Astrocyte (in vitro differentiated cells and primary cell): ENCODE data around the gene ADIPOR2. TPM values are rescaled to one million over a fixed set of nuclear protein-coding genes. Genes with fewer than 3 reads are reported as not detected.

Experiments used
- DNase-seq: peaks from one replicate; pipeline ENCODE4 v3.0.0-alpha.2; 2010; ENCODE audit warnings: low read depth
- FAIRE-seq: peaks from 2 replicates; lab custom pipeline; 2011; peaks lifted over from hg19 to GRCh38; lab: Jason Lieb, UNC
- H2AFZ ChIP-seq: 2 replicates; pipeline ENCODE4 v1.6.0; 2012; ENCODE audit warnings: low read depth, low read length, inconsistent platforms
- H3K27ac ChIP-seq: 2 replicates; pipeline ENCODE4 v1.5.1; 2011; ENCODE audit warnings: low read depth, low read length, inconsistent platforms
- H3K27me3 ChIP-seq: 2 replicates; pipeline ENCODE4 v1.6.0; 2011; ENCODE audit warnings: low read length, inconsistent platforms; ENCODE audit not compliant: insufficient read depth
- H3K36me3 ChIP-seq: 2 replicates; pipeline ENCODE4 v1.5.1; 2011; ENCODE audit warnings: low read length, inconsistent platforms; ENCODE audit not compliant: insufficient read depth
- H3K4me1 ChIP-seq: 2 replicates; pipeline ENCODE4 v1.5.1; 2011; ENCODE audit warnings: low read length, inconsistent platforms; ENCODE audit not compliant: insufficient read depth
- H3K4me2 ChIP-seq: 2 replicates; pipeline ENCODE4 v1.6.0; 2012; ENCODE audit warnings: low read length, inconsistent platforms
- H3K4me3 ChIP-seq: 2 replicates; pipeline ENCODE4 v1.5.1; 2011; ENCODE audit warnings: low read depth, mild to moderate bottlenecking, low read length, inconsistent platforms; ENCODE audit not compliant: insufficient read depth
- H3K79me2 ChIP-seq: 2 replicates; pipeline ENCODE4 v1.6.0; 2012; ENCODE audit warnings: mild to moderate bottlenecking, low read length, inconsistent platforms; ENCODE audit not compliant: insufficient read depth
- H3K9ac ChIP-seq: 2 replicates; pipeline ENCODE4 v1.6.0; 2012; ENCODE audit warnings: mild to moderate bottlenecking, low read length, inconsistent platforms
- H3K9me3 ChIP-seq: 2 replicates; pipeline ENCODE4 v1.5.1; 2012; ENCODE audit warnings: low read depth, mild to moderate bottlenecking, low read length, inconsistent platforms; ENCODE audit not compliant: insufficient read depth
- H4K20me1 ChIP-seq: 2 replicates; pipeline ENCODE4 v1.6.0; 2012; ENCODE audit warnings: low read length, inconsistent platforms; ENCODE audit not compliant: insufficient read depth
- H3K27ac Mint-ChIP-seq: one replicate; pipeline ENCODE4 v1.8.0; 2021; ENCODE audit warnings: mild to moderate bottlenecking, mixed read lengths; ENCODE audit not compliant: unreplicated experiment
- H3K27me3 Mint-ChIP-seq: one replicate; pipeline ENCODE4 v1.8.0; 2021; ENCODE audit warnings: low read depth, mixed read lengths; ENCODE audit not compliant: unreplicated experiment
- H3K36me3 Mint-ChIP-seq: one replicate; pipeline ENCODE4 v1.8.0; 2021; ENCODE audit warnings: low read depth, mixed read lengths; ENCODE audit not compliant: unreplicated experiment
- H3K4me1 Mint-ChIP-seq: one replicate; pipeline ENCODE4 v1.8.0; 2021; ENCODE audit warnings: low read depth, mixed read lengths; ENCODE audit not compliant: unreplicated experiment
- H3K4me3 Mint-ChIP-seq: one replicate; pipeline ENCODE4 v1.8.0; 2021; ENCODE audit warnings: mild to moderate bottlenecking, moderate library complexity, mixed read lengths; ENCODE audit not compliant: unreplicated experiment
- H3K9me3 Mint-ChIP-seq: one replicate; pipeline ENCODE4 v1.8.0; 2021; ENCODE audit warnings: mild to moderate bottlenecking, mixed read lengths; ENCODE audit not compliant: unreplicated experiment
- EZH2 ChIP-seq: IDR thresholded peaks from 2 replicates; pipeline ENCODE4 v1.6.1; 2012; ENCODE audit warnings: mild to moderate bottlenecking, low read length, inconsistent platforms; ENCODE audit not compliant: insufficient read depth
- total RNA-seq: library from RNA; stranded (reverse); gene quantifications from 2 replicates; pipeline ENCODE4 v1.2.1, GENCODE V29; 2021
- TF ChIP-seq, protein P1 (sequence below): IDR thresholded peaks from 2 replicates; pipeline ENCODE4 v1.5.1; 2011; ENCODE audit warnings: low read depth, mild to moderate bottlenecking, inconsistent platforms, low read length, moderate library complexity; ENCODE audit not compliant: insufficient read depth

ADIPOR2 gene
- total RNA-seq, 1 donor from 2014 or later: 56.6 TPM

DNA sequence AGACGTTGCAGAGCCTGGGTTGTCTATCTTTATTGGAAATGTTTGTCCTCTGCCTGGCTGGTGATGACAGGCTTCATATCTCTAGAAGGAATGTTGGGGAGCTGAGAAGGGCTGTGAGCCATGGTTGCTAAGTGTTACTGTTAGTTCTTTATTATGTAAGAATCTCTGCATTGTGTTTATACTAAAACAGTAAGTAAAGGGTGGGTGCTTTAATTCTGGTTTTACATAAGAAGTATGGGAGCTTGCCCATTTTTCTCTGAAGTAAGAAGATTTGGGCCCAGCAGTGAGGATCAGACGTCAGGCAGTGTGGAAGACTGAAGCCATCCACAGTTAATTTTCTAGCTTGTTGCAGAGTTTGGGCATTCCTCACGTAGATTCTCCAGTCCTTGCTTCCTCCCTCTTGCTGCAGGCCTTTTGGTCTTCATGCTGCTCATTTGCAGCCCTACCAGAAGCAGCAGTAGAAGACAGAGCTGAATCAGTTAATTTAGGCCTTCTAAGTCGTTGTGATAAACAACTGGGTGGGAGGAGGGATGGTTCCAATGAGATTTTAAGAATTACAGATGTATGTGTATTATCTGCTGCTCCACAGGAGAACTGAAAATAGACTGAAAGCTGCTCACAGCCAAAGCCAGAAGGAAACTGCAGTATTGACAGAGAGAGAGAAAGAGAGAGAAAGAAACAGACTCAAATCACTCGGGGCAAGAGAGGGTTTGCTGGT is 40.5 kb upstream of the ADIPOR2 start:
- H3K4me2 ChIP-seq: no peak overlapping the region
- H3K27ac Mint-ChIP-seq: no peak overlapping the region
- H3K79me2 ChIP-seq: no peaks in the 10 kb centered on the region
- H3K36me3 ChIP-seq: peaks cover 11% of the 10 kb centered on the region
- H3K4me1 Mint-ChIP-seq: peaks cover 29% of the 10 kb centered on the region
- H3K36me3 Mint-ChIP-seq: peaks cover 32% of the 10 kb centered on the region
- H3K27me3 Mint-ChIP-seq: peaks cover 2% of the 10 kb centered on the region
- no peaks in the 10 kb centered on the region for H3K27me3 ChIP-seq
- H3K4me3 Mint-ChIP-seq: no peak overlapping the region
- peaks cover 6% of the 10 kb centered on the region for H3K4me1 ChIP-seq
- peaks cover 23% of the 10 kb centered on the region for H4K20me1 ChIP-seq
- H2AFZ ChIP-seq: no peak overlapping the region
- H3K9me3 ChIP-seq: no peaks in the 10 kb centered on the region
- TF ChIP-seq, protein P1, sequence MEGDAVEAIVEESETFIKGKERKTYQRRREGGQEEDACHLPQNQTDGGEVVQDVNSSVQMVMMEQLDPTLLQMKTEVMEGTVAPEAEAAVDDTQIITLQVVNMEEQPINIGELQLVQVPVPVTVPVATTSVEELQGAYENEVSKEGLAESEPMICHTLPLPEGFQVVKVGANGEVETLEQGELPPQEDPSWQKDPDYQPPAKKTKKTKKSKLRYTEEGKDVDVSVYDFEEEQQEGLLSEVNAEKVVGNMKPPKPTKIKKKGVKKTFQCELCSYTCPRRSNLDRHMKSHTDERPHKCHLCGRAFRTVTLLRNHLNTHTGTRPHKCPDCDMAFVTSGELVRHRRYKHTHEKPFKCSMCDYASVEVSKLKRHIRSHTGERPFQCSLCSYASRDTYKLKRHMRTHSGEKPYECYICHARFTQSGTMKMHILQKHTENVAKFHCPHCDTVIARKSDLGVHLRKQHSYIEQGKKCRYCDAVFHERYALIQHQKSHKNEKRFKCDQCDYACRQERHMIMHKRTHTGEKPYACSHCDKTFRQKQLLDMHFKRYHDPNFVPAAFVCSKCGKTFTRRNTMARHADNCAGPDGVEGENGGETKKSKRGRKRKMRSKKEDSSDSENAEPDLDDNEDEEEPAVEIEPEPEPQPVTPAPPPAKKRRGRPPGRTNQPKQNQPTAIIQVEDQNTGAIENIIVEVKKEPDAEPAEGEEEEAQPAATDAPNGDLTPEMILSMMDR: no peak
- TF ChIP-seq EZH2: no peak
- H3K9ac ChIP-seq: no peak overlapping the region
- no peak for FAIRE-seq
- DNase-seq: no peak
- H3K9me3 Mint-ChIP-seq: no peaks in the 10 kb centered on the region
- H3K27ac ChIP-seq: no peak overlapping the region
- H3K4me3 ChIP-seq: no peak overlapping the region

DNA sequence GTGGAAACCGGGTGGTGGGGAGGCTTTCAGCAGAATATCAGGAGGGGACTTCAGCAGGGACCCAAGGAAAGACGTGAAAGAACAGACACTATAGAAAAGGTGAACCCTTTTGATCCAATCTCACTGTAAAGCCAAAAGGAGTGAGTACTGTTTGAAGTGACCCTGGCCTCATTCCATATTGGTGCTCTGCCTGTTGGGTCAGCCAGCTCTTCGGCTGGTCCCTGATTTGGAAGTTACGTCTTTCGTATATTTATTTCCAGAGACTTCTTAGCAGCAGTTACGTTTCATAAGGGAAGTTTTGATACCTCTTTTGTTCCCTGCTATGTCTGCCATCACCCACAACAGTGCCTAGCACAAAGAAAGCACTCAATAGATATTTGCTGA is 39.9 kb upstream of the ADIPOR2 start:
- no peak overlapping the region for H3K9ac ChIP-seq
- DNase-seq (no peak), FAIRE-seq (no peak)
- Mint-ChIP-seq H3K36me3 (peaks cover 32% of the 10 kb centered on the region), H3K4me1 (peaks cover 29% of the 10 kb centered on the region), H3K27ac (no peak overlapping the region), H3K27me3 (peaks cover 2% of the 10 kb centered on the region), H3K9me3 (no peaks in the 10 kb centered on the region), H3K4me3 (no peak overlapping the region)
- peaks cover 6% of the 10 kb centered on the region for H3K4me1 ChIP-seq
- H3K27me3 ChIP-seq: no peaks in the 10 kb centered on the region
- H3K36me3 ChIP-seq: peaks cover 11% of the 10 kb centered on the region
- H3K9me3 ChIP-seq: no peaks in the 10 kb centered on the region
- H4K20me1 ChIP-seq: peaks cover 22% of the 10 kb centered on the region
- no peak for TF ChIP-seq EZH2
- TF ChIP-seq, protein P1: no peak
- H3K4me2 ChIP-seq: no peak overlapping the region
- H3K4me3 ChIP-seq: no peak overlapping the region
- no peak overlapping the region for H3K27ac ChIP-seq
- H3K79me2 ChIP-seq: no peaks in the 10 kb centered on the region
- H2AFZ ChIP-seq: no peak overlapping the region

DNA sequence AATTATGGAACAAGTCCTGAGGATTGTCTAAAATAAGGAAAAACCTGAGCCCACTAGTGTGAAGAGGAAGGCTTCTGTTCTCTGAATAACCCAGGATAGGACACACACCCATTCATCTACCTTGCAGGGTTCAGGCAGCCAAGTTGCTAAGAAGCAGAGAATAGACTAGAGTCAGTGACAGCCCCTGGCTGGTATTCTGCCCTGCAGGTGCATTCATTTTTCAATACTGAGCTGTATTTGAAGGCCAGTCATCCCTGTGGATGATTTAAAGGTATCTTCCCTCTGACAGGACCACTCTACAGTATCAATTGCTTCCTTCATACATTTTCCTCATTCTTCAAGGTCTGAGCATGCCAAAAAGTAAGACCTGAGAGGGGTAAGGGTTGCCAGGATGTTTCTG is 38.9 kb upstream of the ADIPOR2 start:
- no peaks in the 10 kb centered on the region for H3K9me3 ChIP-seq
- H3K79me2 ChIP-seq: no peaks in the 10 kb centered on the region
- peaks cover 22% of the 10 kb centered on the region for H4K20me1 ChIP-seq
- DNase-seq: no peak
- peaks cover 6% of the 10 kb centered on the region for H3K4me1 ChIP-seq
- Mint-ChIP-seq H3K36me3 (peaks cover 30% of the 10 kb centered on the region), H3K9me3 (no peaks in the 10 kb centered on the region), H3K27ac (no peak overlapping the region), H3K27me3 (peaks cover 2% of the 10 kb centered on the region), H3K4me3 (no peak overlapping the region), H3K4me1 (peaks cover 25% of the 10 kb centered on the region)
- no peak for FAIRE-seq
- no peaks in the 10 kb centered on the region for H3K27me3 ChIP-seq
- H3K36me3 ChIP-seq: peaks cover 10% of the 10 kb centered on the region
- H3K9ac ChIP-seq: no peak overlapping the region
- no peak overlapping the region for H3K4me3 ChIP-seq
- TF ChIP-seq, protein P1: no peak
- no peak for TF ChIP-seq EZH2
- no peak overlapping the region for H2AFZ ChIP-seq
- no peak overlapping the region for H3K4me2 ChIP-seq
- no peak overlapping the region for H3K27ac ChIP-seq
